ENCODE measurements around the gene MAPK14.

GRCh38 chr6:36132246-36132895, 104.8 kb downstream of the MAPK14 start:
- no peak for TF ChIP-seq CTCF (IDR thresholded peaks at IDR 0.05; ENCODE audit: insufficient read depth, low read depth, low read length)
- no peak for TF ChIP-seq EZH2 (IDR thresholded peaks at IDR 0.05; ENCODE audit: insufficient read depth, low read length)
